ENCODE data around the gene LTBP1.
"Not testable (repeated sequence)": the region's sequence is repeated elsewhere in the genome, so short reads cannot be mapped to it uniquely, and the experiment has no call there.

Gene LTBP1

GRCh38 chr2:33135645-33136044 lies 188.9 kb downstream of the LTBP1 start:
- DNase-seq (ENCODE audit: low read depth in 2 of 2, low spot score in 1 of 2), result no peak

DNA sequence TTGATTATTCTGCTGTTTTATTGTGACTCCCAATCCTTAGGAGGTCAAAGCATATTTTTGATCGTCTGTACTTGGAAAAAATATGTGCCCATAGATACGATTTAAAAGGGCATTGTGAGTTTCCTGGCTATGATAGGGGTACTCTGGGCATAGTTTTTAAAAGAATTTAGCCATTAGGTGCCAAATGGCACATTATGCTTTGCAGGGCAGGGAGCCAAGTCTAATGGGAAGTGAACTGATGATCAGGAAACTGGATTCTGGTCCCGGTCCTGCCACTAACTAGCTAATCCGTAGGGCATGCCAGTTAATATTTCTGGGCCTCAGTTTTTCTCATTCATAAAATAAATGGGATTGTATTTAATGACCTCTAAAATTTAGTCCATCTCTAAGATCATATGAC lies 189.3 kb downstream of the LTBP1 start:
- no peak for DNase-seq (ENCODE audit: low read depth in 2 of 2, low spot score in 1 of 2)

DNA sequence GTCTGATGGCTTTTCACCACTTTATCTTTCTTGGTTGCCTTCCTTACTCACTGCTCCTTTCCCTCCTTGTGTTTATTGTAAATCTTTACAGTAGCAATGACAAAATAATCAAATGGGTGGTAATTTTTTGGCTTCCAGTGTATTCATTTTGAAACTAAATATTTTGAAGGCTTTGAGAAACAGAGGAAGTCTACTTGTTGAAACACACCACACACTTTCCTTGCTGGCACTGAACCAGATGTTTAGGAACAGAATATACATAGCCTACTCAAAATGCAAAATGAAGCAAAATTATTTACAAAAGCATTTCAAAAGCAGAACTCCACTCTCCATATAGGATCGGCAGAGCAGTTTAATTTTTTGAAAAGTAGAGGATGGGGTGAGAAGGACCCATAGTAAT lies 189.8 kb downstream of the LTBP1 start:
- DNase-seq (ENCODE audit: low read depth in 2 of 2, low spot score in 1 of 2), result no peak

DNA sequence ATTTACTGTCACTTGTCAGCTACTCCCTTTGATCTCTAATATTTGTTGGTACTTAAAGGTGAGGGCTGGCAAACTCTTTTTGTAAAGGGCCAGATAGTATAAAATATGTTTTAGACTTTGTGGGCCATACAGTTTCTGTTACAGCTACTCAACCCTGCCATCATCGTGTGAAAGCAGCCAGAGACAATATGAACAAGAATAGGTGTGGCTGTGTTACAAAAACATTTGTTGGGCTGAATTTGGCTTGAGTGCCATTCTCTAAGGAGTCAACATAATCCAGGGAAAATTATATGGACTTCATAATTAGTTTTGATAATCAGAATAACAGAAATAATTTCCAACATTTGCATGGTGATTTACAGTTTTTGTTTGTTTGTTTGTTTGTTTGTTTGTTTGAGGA lies 190.6 kb downstream of the LTBP1 start:
- DNase-seq (ENCODE audit: low read depth in 2 of 2, low spot score in 1 of 2), result no peak

DNA sequence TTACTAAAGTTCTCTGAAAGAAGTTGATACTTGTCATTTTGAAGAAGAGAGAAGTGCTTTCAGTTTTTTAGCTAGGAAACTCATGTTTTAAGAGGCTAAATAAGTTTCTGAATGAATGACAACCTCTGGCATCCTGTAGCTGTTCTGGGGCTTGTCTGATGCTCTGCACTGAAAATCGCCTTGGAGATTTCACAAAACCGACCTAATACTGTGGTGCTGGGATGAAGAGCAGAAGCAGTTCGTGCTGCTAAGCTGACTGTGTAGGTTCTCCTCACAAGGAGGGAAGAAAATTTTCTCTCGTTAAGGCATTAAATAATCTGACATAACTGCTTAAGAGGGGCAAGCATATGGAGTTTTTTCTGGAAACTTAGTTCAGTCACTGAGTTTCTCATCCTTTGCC lies 193.2 kb downstream of the LTBP1 start:
- DNase-seq (ENCODE audit: low read depth in 2 of 2, low spot score in 1 of 2), result no peak

GRCh38 chr2:33141476-33141875 lies 194.7 kb downstream of the LTBP1 start:
- no peak for DNase-seq (ENCODE audit: low read depth in 2 of 2, low spot score in 1 of 2)

GRCh38 chr2:33142810-33143209 lies 196.1 kb downstream of the LTBP1 start:
- DNase-seq (ENCODE audit: low read depth in 2 of 2, low spot score in 1 of 2), result no peak

GRCh38 chr2:33144243-33144642 lies 197.5 kb downstream of the LTBP1 start:
- no peak for DNase-seq (ENCODE audit: low read depth in 2 of 2, low spot score in 1 of 2)

DNA sequence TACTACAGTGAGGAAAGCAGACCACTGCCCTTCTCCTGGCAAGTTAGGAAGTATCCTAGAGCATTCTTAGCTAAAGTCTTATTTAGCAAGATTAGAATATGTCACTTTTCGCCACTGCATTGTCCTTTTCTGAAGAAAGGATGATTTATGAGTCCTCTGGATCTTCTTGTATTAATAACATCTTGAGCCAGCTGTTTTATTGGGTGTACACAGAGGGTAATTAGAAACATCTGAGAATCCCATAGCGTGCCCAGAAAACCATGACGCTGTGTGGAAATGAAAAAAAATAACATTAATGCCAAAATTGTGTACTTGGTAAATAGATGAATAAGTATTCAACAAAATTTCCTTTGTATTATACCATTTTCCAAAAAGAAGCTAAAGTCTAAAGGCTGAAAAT lies 198.7 kb downstream of the LTBP1 start:
- DNase-seq (ENCODE audit: low read depth in 2 of 2, low spot score in 1 of 2), result no peak

GRCh38 chr2:33146102-33146501 lies 199.3 kb downstream of the LTBP1 start:
- DNase-seq (ENCODE audit: low read depth in 2 of 2, low spot score in 1 of 2), result no peak

DNA sequence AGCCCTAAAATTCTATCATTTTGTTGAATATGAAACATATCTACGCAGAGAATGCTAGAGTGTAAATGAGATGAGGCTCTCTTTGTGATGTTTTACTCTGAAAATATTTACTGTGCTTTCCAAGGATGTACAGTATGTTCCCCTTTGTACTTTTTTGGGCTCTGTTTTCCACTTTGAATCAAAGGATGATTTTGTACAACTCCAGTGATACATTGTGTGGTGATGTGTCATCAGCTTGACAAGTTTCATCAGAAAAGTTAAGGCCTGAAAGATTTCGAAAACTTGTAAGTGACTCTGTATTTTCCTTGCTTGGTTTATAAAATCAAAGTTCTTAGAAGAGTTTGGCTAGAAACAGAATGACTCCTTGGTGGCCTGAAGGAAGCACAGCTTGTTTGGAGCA lies 206.3 kb downstream of the LTBP1 start:
- DNase-seq (ENCODE audit: low read depth in 2 of 2, low spot score in 1 of 2), result no peak

- DNase-seq (ENCODE audit: low read depth in 2 of 2, low spot score in 1 of 2), result no peak
These were observed 211.8 kb downstream of the LTBP1 start for GRCh38 chr2:33158482-33159003.

- DNase-seq (ENCODE audit: low read depth in 2 of 2, low spot score in 1 of 2), result no peak
These were observed 213.4 kb downstream of the LTBP1 start for GRCh38 chr2:33160191-33160590.

- DNase-seq (ENCODE audit: low read depth in 2 of 2, low spot score in 1 of 2), result no peak
These were observed 219.6 kb downstream of the LTBP1 start for GRCh38 chr2:33166287-33166881.

- no peak for DNase-seq (ENCODE audit: low read depth in 2 of 2, low spot score in 1 of 2)
These were observed 221.0 kb downstream of the LTBP1 start for GRCh38 chr2:33167622-33168245.

DNA sequence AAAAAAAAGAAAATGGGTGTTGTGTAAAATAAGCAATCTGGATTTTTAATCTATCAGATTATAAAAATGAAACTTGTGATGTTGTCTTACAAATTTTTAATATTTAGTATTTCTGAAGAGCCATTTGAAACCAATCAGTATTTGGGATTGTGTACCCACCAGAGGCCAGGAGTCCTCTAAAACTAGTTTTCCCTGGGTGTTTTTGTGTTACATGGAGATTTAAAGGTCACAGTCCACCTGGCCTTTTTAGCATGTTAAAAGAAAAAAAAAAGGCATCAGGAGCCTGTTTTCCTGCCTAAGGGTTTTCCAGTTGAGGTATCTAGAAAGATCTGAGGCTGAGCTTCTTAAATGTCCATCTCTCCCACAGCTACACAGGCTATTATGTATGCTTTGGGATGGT lies 221.7 kb downstream of the LTBP1 start:
- DNase-seq (ENCODE audit: low read depth in 2 of 2, low spot score in 1 of 2), result no peak

GRCh38 chr2:33168922-33169321 lies 222.2 kb downstream of the LTBP1 start:
- DNase-seq (ENCODE audit: low read depth in 2 of 2, low spot score in 1 of 2), result no peak

DNA sequence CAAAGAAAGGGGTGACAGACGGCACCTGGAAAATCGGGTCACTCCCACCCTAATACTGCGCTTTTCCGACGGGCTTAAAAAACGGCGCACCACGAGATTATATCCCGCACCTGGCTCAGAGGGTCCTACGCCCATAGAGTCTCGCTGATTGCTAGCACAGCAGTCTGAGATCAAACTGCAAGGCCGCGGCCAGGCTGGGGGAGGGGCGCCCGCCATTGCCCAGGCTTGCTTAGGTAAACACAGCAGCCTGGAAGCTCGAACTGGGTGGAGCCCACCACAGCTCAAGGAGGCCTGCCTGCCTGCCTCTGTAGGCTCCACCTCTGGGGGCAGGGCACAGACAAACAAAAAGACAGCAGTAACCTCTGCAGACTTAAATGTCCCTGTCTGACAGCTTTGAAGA lies 223.5 kb downstream of the LTBP1 start:
- DNase-seq (ENCODE audit: low read depth in 2 of 2, low spot score in 1 of 2), result not testable (repeated sequence)

- DNase-seq (ENCODE audit: low read depth in 2 of 2, low spot score in 1 of 2), result no peak
These were observed 230.9 kb downstream of the LTBP1 start for GRCh38 chr2:33177627-33178026.

GRCh38 chr2:33178209-33178608 lies 231.5 kb downstream of the LTBP1 start:
- no peak for DNase-seq (ENCODE audit: low read depth in 2 of 2, low spot score in 1 of 2)

DNA sequence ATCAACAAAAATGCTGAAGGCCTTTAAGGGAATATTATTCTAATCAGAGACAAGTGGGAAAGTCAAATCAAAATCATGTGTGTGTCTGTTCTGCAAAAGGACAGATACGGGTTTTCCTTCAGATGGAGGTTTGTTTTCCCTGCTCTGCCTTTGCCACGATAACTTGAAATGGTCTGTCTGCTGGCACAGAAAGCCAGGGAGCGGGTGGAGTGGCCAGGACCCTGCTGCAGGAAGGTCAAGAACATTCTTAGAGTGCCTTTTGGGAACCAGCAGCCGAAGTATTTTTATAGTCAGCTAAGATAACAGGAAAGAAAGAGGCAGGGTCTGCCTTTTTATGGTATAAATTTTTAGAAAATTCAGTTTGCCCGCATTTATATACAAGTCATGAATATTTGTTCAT lies 234.2 kb downstream of the LTBP1 start:
- no peak for DNase-seq (ENCODE audit: low read depth in 2 of 2, low spot score in 1 of 2)

DNA sequence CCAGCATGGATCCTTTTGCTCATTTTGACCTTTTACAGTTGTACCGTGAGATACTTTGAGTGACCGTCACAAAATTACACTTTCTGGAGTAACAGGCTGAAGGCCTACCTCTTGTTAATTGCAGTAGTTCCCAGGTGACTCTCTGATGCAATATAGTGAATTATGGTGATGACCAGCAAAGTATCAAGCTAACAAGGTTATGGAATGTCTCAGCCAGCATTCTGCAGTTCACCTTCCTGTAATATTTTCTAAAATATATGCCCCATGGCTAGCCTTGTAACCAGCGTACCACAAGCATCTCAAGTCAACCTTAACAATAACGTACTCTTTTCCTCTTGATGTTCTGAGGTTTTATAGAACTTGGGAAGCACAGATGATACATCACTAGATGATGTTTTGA lies 234.7 kb downstream of the LTBP1 start:
- DNase-seq (ENCODE audit: low read depth in 2 of 2, low spot score in 1 of 2), result no peak

- DNase-seq (ENCODE audit: low read depth in 2 of 2, low spot score in 1 of 2), result no peak
These were observed 237.3 kb downstream of the LTBP1 start for GRCh38 chr2:33184041-33184440.
